HEK293 (cell line): Measurements from ENCODE around the gene CNTN4.

ENCODE experiments used
- CTCF ChIA-PET: fragments of 350-600 bp; formaldehyde crosslinking; extraction: SDS; loops from one replicate; lab custom pipeline; 2021; ENCODE audit warnings: antibody characterized with exemption; lab: Yijun Ruan, JAX
- POLR2A ChIA-PET: fragments of 300-600 bp; formaldehyde crosslinking; extraction: SDS; loops from one replicate; lab custom pipeline; 2020; ENCODE audit warnings: antibody characterized with exemption, inconsistent platforms; lab: Yijun Ruan, JAX
- H3K27ac ChIP-seq: fragments of 200-500 bp; sonication (Bioruptor generic); 2 replicates; pipeline ENCODE4 v1.5.1; 2014; ENCODE audit warnings: low read depth, low read length, control low read depth, inconsistent platforms; ENCODE audit errors: extremely low read depth
- H3K36me3 ChIP-seq, 2 experiments: fragments of 200-500 bp in 1 of 2; sonication (Bioruptor generic) in 1 of 2; 1 replicate in 1 of 2; 2 replicates in 1 of 2; pipeline ENCODE4 v1.5.1; 2014 to 2017; ENCODE audit warnings: inconsistent platforms in 2 of 2, low read length in 2 of 2; ENCODE audit not compliant: control insufficient read depth in 2 of 2, insufficient read depth in 1 of 2
- H3K4me1 ChIP-seq: fragments of 200-500 bp; sonication (Bioruptor generic); 2 replicates; pipeline ENCODE4 v1.5.1; 2014; ENCODE audit warnings: mild to moderate bottlenecking, low read length, inconsistent platforms; ENCODE audit not compliant: control insufficient read depth, insufficient read depth
- H3K4me3 ChIP-seq: 2 replicates; pipeline ENCODE4 v1.5.1; 2011; ENCODE audit warnings: low read depth, mild to moderate bottlenecking, control low read depth, low read length, moderate library complexity
- H3K9me3 ChIP-seq: fragments of 200-500 bp; sonication (Bioruptor generic); 2 replicates; pipeline ENCODE4 v1.5.1; 2014; ENCODE audit warnings: low read depth, low read length, inconsistent platforms; ENCODE audit not compliant: control insufficient read depth, insufficient read depth
- GLI2 ChIP-seq: fragments of 450-650 bp; formaldehyde crosslinking; IDR thresholded peaks from 2 replicates; pipeline ENCODE4; 2017; ENCODE audit warnings: missing biosample characterization, missing genetic modification characterization, low read depth, borderline replicate concordance
- PRDM10 ChIP-seq: fragments of 450-650 bp; formaldehyde crosslinking; IDR thresholded peaks from 2 replicates; pipeline ENCODE4 v1.5.1; 2016; ENCODE audit warnings: missing biosample characterization, missing genetic modification characterization
- REPIN1 ChIP-seq: fragments of 450-650 bp; formaldehyde crosslinking; IDR thresholded peaks from 2 replicates; pipeline ENCODE4 v1.5.1; 2017; ENCODE audit warnings: missing biosample characterization, missing genetic modification characterization, low read depth
- ZBTB20 ChIP-seq: fragments of 450-650 bp; formaldehyde crosslinking; IDR thresholded peaks from 2 replicates; pipeline ENCODE4 v1.5.1; 2016; ENCODE audit warnings: missing biosample characterization, missing genetic modification characterization
- ZNF10 ChIP-seq: fragments of 450-650 bp; formaldehyde crosslinking; IDR thresholded peaks from 2 replicates; pipeline ENCODE4 v1.5.1; 2017; ENCODE audit warnings: missing biosample characterization, missing genetic modification characterization
- ZNF157 ChIP-seq: fragments of 450-650 bp; formaldehyde crosslinking; IDR thresholded peaks from 2 replicates; pipeline ENCODE4 v1.5.1; 2016; ENCODE audit warnings: missing biosample characterization, missing genetic modification characterization
- ZNF214 ChIP-seq: fragments of 450-650 bp; formaldehyde crosslinking; IDR thresholded peaks from 2 replicates; pipeline ENCODE4 v1.5.1; 2017; ENCODE audit warnings: missing biosample characterization, mild to moderate bottlenecking, missing genetic modification characterization, borderline replicate concordance
- ZNF514 ChIP-seq: fragments of 450-650 bp; formaldehyde crosslinking; IDR thresholded peaks from 2 replicates; pipeline ENCODE4 v1.5.1; 2016; ENCODE audit warnings: missing biosample characterization, missing genetic modification characterization
- ZNF544 ChIP-seq: fragments of 450-650 bp; formaldehyde crosslinking; IDR thresholded peaks from 2 replicates; pipeline ENCODE4 v1.5.0; 2017; ENCODE audit warnings: missing biosample characterization, missing genetic modification characterization
- ZNF558 ChIP-seq: fragments of 450-650 bp; formaldehyde crosslinking; IDR thresholded peaks from 2 replicates; pipeline ENCODE4 v1.5.1; 2016; ENCODE audit warnings: missing biosample characterization, missing genetic modification characterization
- ZNF624 ChIP-seq: fragments of 450-650 bp; formaldehyde crosslinking; IDR thresholded peaks from 2 replicates; pipeline ENCODE4 v1.5.1; 2017; ENCODE audit warnings: missing biosample characterization, missing genetic modification characterization
- TF ChIP-seq, protein P1 (sequence below): fragments of 450-650 bp; formaldehyde crosslinking; IDR thresholded peaks from 2 replicates; pipeline ENCODE4 v1.5.1; 2016; ENCODE audit warnings: missing biosample characterization, missing genetic modification characterization
- TF ChIP-seq, protein P2 (sequence below): fragments of 450-650 bp; formaldehyde crosslinking; IDR thresholded peaks from 2 replicates; pipeline ENCODE4 v1.5.1; 2017; ENCODE audit warnings: missing biosample characterization, missing genetic modification characterization
- TF ChIP-seq, protein P3 (sequence below): fragments of 450-650 bp; formaldehyde crosslinking; IDR thresholded peaks from 2 replicates; pipeline ENCODE4 v1.5.0; 2017; ENCODE audit warnings: missing biosample characterization, missing genetic modification characterization, borderline replicate concordance

The CNTN4 gene

DNA sequence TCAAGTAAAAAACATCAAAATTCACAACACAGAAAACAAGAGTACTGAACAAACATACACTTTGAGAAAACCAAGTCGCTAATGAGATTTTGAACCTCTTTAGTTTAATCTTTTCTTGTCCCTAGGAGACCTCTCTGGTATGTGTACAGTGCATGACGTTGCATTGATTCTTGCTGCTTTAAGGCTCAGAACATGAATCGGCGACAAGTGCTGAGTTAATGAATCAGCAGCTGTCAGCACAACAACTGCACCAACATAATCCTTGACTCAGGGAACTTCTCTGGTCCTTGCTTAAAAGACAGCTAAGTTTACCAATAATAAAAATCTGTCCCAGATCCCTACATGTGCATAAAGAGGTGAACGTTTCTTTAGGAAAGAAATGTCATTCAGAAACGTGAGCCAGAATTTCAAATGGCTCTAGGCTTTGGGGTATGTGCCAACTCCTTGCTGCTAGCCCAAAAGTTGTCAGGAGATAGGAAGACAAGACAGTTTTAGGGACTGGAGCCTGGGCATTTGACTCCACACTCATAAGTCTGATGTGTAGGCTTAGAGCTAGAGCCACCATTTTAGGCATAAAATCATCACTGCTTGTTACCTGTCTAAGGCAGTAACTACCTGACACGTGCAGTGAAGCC lies 924.6 kb downstream of the CNTN4 start (continued):
- TF ChIP-seq, protein P1, sequence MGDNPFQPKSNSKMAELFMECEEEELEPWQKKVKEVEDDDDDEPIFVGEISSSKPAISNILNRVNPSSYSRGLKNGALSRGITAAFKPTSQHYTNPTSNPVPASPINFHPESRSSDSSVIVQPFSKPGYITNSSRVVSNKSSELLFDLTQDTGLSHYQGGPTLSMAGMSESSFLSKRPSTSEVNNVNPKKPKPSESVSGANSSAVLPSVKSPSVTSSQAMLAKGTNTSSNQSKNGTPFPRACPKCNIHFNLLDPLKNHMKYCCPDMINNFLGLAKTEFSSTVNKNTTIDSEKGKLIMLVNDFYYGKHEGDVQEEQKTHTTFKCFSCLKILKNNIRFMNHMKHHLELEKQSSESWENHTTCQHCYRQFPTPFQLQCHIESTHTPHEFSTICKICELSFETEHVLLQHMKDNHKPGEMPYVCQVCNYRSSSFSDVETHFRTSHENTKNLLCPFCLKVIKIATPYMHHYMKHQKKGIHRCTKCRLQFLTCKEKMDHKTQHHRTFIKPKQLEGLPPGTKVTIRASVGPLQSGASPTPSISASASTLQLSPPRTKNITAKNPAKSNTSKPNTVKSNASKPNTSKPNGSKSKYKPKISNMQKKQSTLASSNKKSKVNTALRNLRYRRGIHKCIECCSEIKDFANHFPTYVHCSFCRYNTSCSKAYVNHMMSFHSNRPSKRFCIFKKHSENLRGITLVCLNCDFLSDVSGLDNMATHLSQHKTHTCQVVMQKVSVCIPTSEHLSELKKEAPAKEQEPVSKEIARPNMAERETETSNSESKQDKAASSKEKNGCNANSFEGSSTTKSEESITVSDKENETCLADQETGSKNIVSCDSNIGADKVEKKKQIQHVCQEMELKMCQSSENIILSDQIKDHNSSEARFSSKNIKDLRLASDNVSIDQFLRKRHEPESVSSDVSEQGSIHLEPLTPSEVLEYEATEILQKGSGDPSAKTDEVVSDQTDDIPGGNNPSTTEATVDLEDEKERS, result no peak
- TF ChIP-seq ZBTB20 (tag by site-specific recombination) (no peak), ZNF214 (no peak)
- TF ChIP-seq, all 188 proteins: peak for 0

- Histone ChIP-seq H3K9me3 (no peaks in the 10 kb centered on the region), H3K4me3 (no peak overlapping the region), H3K36me3 (no peaks in the 10 kb centered on the region), H3K27ac (no peak overlapping the region), H3K4me1 (0 out of 2 replicates have a peak, but pooled peaks cover 6% of the 10 kb centered on the region)
- ChIA-PET CTCF (no interaction called here), POLR2A (no interaction called here)
- TF ChIP-seq, protein P2, sequence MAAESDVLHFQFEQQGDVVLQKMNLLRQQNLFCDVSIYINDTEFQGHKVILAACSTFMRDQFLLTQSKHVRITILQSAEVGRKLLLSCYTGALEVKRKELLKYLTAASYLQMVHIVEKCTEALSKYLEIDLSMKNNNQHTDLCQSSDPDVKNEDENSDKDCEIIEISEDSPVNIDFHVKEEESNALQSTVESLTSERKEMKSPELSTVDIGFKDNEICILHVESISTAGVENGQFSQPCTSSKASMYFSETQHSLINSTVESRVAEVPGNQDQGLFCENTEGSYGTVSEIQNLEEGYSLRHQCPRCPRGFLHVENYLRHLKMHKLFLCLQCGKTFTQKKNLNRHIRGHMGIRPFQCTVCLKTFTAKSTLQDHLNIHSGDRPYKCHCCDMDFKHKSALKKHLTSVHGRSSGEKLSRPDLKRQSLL (tag by site-specific recombination), result no peak
- TF ChIP-seq ZNF544 (tag by site-specific recombination), result no peak
These were observed 929.4 kb downstream of the CNTN4 start for GRCh38 chr3:3027976-3028567.

DNA sequence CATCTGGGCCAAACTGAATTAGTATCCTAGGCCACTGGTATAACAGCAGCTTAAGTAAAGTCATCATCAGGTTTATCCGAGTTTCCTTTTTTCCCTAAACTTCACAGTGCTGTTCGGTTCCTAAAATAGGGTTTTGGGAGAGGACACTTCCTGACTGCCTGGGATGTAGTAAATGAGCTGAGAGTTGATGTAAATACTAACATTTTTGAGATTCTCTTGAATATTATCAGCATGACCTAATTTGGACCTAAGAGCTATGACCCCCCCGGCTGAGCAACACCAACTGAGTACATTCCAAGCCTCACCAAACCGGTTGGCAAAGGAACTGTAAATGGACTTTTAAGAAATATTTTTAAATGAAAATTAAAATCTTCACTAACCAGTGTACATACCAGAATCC lies 932.7 kb downstream of the CNTN4 start:
- Histone ChIP-seq H3K4me1 (no peaks in the 10 kb centered on the region), H3K36me3 (no peaks in the 10 kb centered on the region), H3K4me3 (no peak overlapping the region), H3K9me3 (no peaks in the 10 kb centered on the region)
- CTCF ChIA-PET, result no interaction called here
- TF ChIP-seq ZNF157, result no peak
- TF ChIP-seq ZNF544 (tag by site-specific recombination), result no peak
- no peak for TF ChIP-seq PRDM10 (tag by site-specific recombination)
- no peak for TF ChIP-seq ZNF514
- TF ChIP-seq ZNF558 (tag by site-specific recombination), result no peak
- TF ChIP-seq, protein P3, sequence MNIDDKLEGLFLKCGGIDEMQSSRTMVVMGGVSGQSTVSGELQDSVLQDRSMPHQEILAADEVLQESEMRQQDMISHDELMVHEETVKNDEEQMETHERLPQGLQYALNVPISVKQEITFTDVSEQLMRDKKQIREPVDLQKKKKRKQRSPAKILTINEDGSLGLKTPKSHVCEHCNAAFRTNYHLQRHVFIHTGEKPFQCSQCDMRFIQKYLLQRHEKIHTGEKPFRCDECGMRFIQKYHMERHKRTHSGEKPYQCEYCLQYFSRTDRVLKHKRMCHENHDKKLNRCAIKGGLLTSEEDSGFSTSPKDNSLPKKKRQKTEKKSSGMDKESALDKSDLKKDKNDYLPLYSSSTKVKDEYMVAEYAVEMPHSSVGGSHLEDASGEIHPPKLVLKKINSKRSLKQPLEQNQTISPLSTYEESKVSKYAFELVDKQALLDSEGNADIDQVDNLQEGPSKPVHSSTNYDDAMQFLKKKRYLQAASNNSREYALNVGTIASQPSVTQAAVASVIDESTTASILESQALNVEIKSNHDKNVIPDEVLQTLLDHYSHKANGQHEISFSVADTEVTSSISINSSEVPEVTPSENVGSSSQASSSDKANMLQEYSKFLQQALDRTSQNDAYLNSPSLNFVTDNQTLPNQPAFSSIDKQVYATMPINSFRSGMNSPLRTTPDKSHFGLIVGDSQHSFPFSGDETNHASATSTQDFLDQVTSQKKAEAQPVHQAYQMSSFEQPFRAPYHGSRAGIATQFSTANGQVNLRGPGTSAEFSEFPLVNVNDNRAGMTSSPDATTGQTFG, result no peak
- no peak for TF ChIP-seq ZNF624 (tag by site-specific recombination)
- TF ChIP-seq REPIN1 (tag by site-specific recombination), result no peak
- no peak for TF ChIP-seq ZNF10 (tag by site-specific recombination)
- no peak for TF ChIP-seq GLI2 (tag by site-specific recombination)
- TF ChIP-seq, all 188 proteins: peak for 0
- no peak overlapping the region for H3K27ac ChIP-seq
- POLR2A ChIA-PET, result no interaction called here
